H9 (cell line): ENCODE data around the gene POU2AF3. TPM values are rescaled to one million over a fixed set of nuclear protein-coding genes. Genes with fewer than 3 reads are reported as not detected.
A peak's percentile ranks its signal among the peaks of the same experiment; 100 is the strongest.

Experiments
- DNase-seq: peaks from one replicate; pipeline ENCODE4 v3.0.0-alpha.2; 2017
- H2AFZ ChIP-seq: one replicate; pipeline ENCODE4 v1.6.1; 2013; ENCODE audit warnings: mild to moderate bottlenecking, low read length, control low read depth, moderate library complexity
- H2AK5ac ChIP-seq: 2 replicates; pipeline ENCODE4 v1.6.1; 2013; ENCODE audit warnings: low read length, control low read depth, mixed read lengths; ENCODE audit not compliant: insufficient read length
- H2BK120ac ChIP-seq: one replicate; pipeline ENCODE4 v1.6.1; 2013; ENCODE audit warnings: low read depth, mild to moderate bottlenecking, low read length, control low read depth, inconsistent platforms; ENCODE audit not compliant: poor library complexity, severe bottlenecking
- H2BK12ac ChIP-seq: 2 replicates; pipeline ENCODE4 v1.6.1; 2013; ENCODE audit warnings: low read length, control low read depth, mixed read lengths, low read depth; ENCODE audit not compliant: insufficient read length
- H2BK15ac ChIP-seq: 2 replicates; pipeline ENCODE4 v1.6.1; 2013; ENCODE audit warnings: low read depth, low read length, control low read depth
- H2BK20ac ChIP-seq: one replicate; pipeline ENCODE4 v1.6.1; 2013; ENCODE audit warnings: low read depth, mild to moderate bottlenecking, low read length, control low read depth, inconsistent platforms; ENCODE audit not compliant: poor library complexity, severe bottlenecking
- H2BK5ac ChIP-seq: 2 replicates; pipeline ENCODE4 v1.6.1; 2013; ENCODE audit warnings: low read length, control low read depth, mixed read lengths; ENCODE audit not compliant: insufficient read length
- H3K14ac ChIP-seq: 2 replicates; pipeline ENCODE4 v1.6.1; 2013; ENCODE audit warnings: low read length, control low read depth; ENCODE audit not compliant: insufficient read depth
- H3K18ac ChIP-seq: 2 replicates; pipeline ENCODE4 v1.6.1; 2013; ENCODE audit warnings: low read depth, mild to moderate bottlenecking, mixed read lengths, low read length, control low read depth; ENCODE audit not compliant: insufficient read length
- H3K23ac ChIP-seq: 2 replicates; pipeline ENCODE4 v1.6.1; 2013; ENCODE audit warnings: low read length, control low read depth, mixed read lengths, low read depth; ENCODE audit not compliant: insufficient read length
- H3K23me2 ChIP-seq: 2 replicates; pipeline ENCODE4 v1.6.1; 2013; ENCODE audit warnings: low read depth, mild to moderate bottlenecking, mixed read lengths, low read length, control low read depth; ENCODE audit not compliant: insufficient read length, poor library complexity, severe bottlenecking
- H3K27ac ChIP-seq: 2 replicates; pipeline ENCODE4 v1.5.1; 2013; ENCODE audit warnings: low read length, control low read depth, mixed read lengths, low read depth; ENCODE audit not compliant: insufficient read length
- H3K27me3 ChIP-seq: 2 replicates; pipeline ENCODE4 v1.6.1; 2013; ENCODE audit warnings: low read length, control low read depth, inconsistent platforms; ENCODE audit not compliant: insufficient read depth
- H3K4ac ChIP-seq: 2 replicates; pipeline ENCODE4 v1.6.1; 2013; ENCODE audit warnings: low read depth, mild to moderate bottlenecking, control low read depth, inconsistent platforms, low read length, moderate library complexity
- H3K4me1 ChIP-seq: 2 replicates; pipeline ENCODE4 v1.6.1; 2013; ENCODE audit warnings: low read length, control low read depth, inconsistent platforms; ENCODE audit not compliant: insufficient read depth
- H3K4me2 ChIP-seq: 2 replicates; pipeline ENCODE4 v1.6.1; 2013; ENCODE audit warnings: low read length, control low read depth, mixed read lengths; ENCODE audit not compliant: insufficient read length, insufficient read depth
- H3K56ac ChIP-seq: 2 replicates; pipeline ENCODE4 v1.6.1; 2013; ENCODE audit warnings: low read depth, mild to moderate bottlenecking, mixed read lengths, low read length, control low read depth; ENCODE audit not compliant: insufficient read length
- H3K79me1 ChIP-seq: 2 replicates; pipeline ENCODE4 v1.6.1; 2013; ENCODE audit warnings: low read depth, mild to moderate bottlenecking, moderate library complexity, low read length, control low read depth, inconsistent platforms; ENCODE audit not compliant: insufficient read depth, poor library complexity, severe bottlenecking
- H3K79me2 ChIP-seq: 2 replicates; pipeline ENCODE4 v1.6.1; 2013; ENCODE audit warnings: low read length, control low read depth, inconsistent platforms; ENCODE audit not compliant: insufficient read depth
- H3K9ac ChIP-seq: 2 replicates; pipeline ENCODE4 v1.6.1; 2013; ENCODE audit warnings: low read length, control low read depth, mixed read lengths; ENCODE audit not compliant: insufficient read length; ENCODE audit errors: extremely low read depth
- H3K9me3 ChIP-seq: one replicate; pipeline ENCODE4 v1.6.1; 2013; ENCODE audit warnings: low read depth, low read length, inconsistent platforms; ENCODE audit not compliant: control insufficient read depth
- H3T11ph ChIP-seq: one replicate; pipeline ENCODE4 v1.6.1; 2013; ENCODE audit warnings: mild to moderate bottlenecking, low read length, control low read depth, inconsistent platforms
- H4K20me1 ChIP-seq: one replicate; pipeline ENCODE4 v1.6.1; 2013; ENCODE audit not compliant: control insufficient read depth, insufficient read length, insufficient read depth
- H4K5ac ChIP-seq: 2 replicates; pipeline ENCODE4 v1.6.1; 2013; ENCODE audit warnings: low read depth, mild to moderate bottlenecking, mixed read lengths, low read length, control low read depth; ENCODE audit not compliant: insufficient read length
- H4K8ac ChIP-seq: replicated peaks from 2 replicates; pipeline ENCODE4 v1.6.1; 2013; ENCODE audit warnings: low read length, control low read depth, mixed read lengths, low read depth; ENCODE audit not compliant: insufficient read length
- H4K91ac ChIP-seq: 2 replicates; pipeline ENCODE4 v1.6.1; 2013; ENCODE audit warnings: low read depth, mild to moderate bottlenecking, moderate library complexity, mixed read lengths, low read length, control low read depth; ENCODE audit not compliant: insufficient read length
- H3K27ac Mint-ChIP-seq, 3 experiments: 2 replicates in 2 of 3; 3 replicates in 1 of 3; pipeline ENCODE4 v1.8.0; 2020 to 2021; ENCODE audit warnings: mixed read lengths in 3 of 3, mild to moderate bottlenecking in 1 of 3, moderate library complexity in 1 of 3
- H3K27me3 Mint-ChIP-seq: 2 replicates; pipeline ENCODE4 v1.8.0; 2021; ENCODE audit warnings: low read depth, mild to moderate bottlenecking, moderate library complexity, mixed read lengths
- H3K36me3 Mint-ChIP-seq, 3 experiments: 2 replicates in 2 of 3; 3 replicates in 1 of 3; pipeline ENCODE4 v1.8.0; 2020 to 2021; ENCODE audit warnings: low read depth in 3 of 3, mixed read lengths in 3 of 3; ENCODE audit not compliant: insufficient read depth in 1 of 3
- H3K4me1 Mint-ChIP-seq, 2 experiments: 2 replicates each; pipeline ENCODE4 v1.8.0; 2020; ENCODE audit warnings: mixed read lengths in 2 of 2
- H3K4me3 Mint-ChIP-seq, 2 experiments: 2 replicates in 1 of 2; 3 replicates in 1 of 2; pipeline ENCODE4 v1.8.0; 2020 to 2021; ENCODE audit warnings: mild to moderate bottlenecking in 2 of 2, mixed read lengths in 2 of 2, moderate library complexity in 1 of 2
- H3K9me3 Mint-ChIP-seq, 2 experiments: 2 replicates in 1 of 2; 3 replicates in 1 of 2; pipeline ENCODE4 v1.8.0; 2020; ENCODE audit warnings: mild to moderate bottlenecking in 2 of 2, mixed read lengths in 2 of 2, moderate library complexity in 1 of 2
- WGBS: extraction: QIAGEN DNeasy Blood & Tissue Kit; methylation state at CpG from one replicate; pipeline ENCODE4 v1.1.7; 2013; ENCODE audit warnings: missing lambda C conversion rate, low lambda C conversion rate, mixed read lengths; ENCODE audit not compliant: insufficient read length; ENCODE audit errors: extremely low coverage; 5-methylcytosine and 5-hydroxymethylcytosine counted together
- total RNA-seq: library from RNA; stranded (reverse); gene quantifications from 2 replicates; pipeline ENCODE4 v1.2.1, GENCODE V29; 2021
- TF ChIP-seq, protein P1 (sequence below): fragments of 200-600 bp; sonication (generic); conservative IDR thresholded peaks from 3 replicates; pipeline ENCODE4 v1.8.0; 2021; ENCODE audit warnings: antibody characterized with exemption, mild to moderate bottlenecking

Gene POU2AF3
- total RNA-seq, 1 experiment from 2014 or later = 0.52 TPM

DNA sequence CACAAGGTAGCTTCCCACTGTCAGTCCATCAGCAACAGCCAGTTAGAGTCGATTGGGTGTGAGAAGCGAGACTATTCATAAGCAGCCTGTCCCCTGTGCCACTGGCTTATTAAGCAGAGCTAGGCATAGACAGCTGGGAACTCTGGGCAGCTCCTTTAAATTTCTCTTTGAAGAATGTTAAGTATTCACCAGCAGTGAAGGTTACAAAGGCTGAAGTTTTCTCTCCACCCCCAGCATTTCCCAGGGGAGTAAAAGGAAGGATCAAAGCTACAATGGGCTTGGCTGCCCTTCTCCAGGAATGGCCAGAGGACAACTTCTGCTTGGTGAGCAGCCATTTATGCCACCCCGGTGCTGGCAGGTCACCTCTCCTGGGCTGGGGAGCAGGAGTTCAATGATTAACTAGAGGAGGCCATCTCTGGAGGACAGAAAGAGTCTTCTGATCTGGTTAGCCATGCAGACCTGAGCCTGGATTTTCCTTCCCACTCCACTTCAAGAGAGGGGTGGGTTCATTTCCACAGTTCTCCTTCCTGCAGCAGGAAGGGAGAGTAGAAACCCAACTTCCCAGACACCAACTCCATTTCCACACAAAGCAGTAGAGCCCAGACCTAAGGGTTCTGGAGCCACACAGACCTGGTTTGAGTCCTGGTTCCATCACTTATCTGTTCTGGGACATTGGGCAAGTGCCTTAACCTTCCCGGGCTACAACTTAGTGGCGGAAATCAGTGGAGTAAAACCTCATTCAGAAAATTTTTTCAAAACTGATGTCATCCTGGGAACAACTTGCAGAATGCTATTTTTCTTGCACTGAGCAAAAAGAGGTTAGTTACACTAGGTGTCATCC is 22.6 kb downstream of the POU2AF3 start:
- Histone ChIP-seq H4K8ac (no peak overlapping the region), H3K27me3 (no peaks in the 10 kb centered on the region), H3K14ac (no peak overlapping the region; the same call in 1 of the 2 replicates), H3K4me2 (no peak overlapping the region), H3K9me3 (no peaks in the 10 kb centered on the region), H3K23ac (no peak overlapping the region), H2AK5ac (no peak overlapping the region), H3K9ac (no peak overlapping the region), H2BK20ac (no peak overlapping the region), H3K23me2 (no peaks in the 10 kb centered on the region), H2BK12ac (no peak overlapping the region), H3K79me1 (no peaks in the 10 kb centered on the region), H3K79me2 (no peaks in the 10 kb centered on the region), H3T11ph (no peak overlapping the region), H4K5ac (no peak overlapping the region), H2AFZ (no peak overlapping the region), H3K56ac (no peak overlapping the region), H2BK120ac (no peak overlapping the region), H4K91ac (no peak overlapping the region), H3K27ac (no peak overlapping the region), H3K4ac (no peak overlapping the region), H2BK5ac (no peak overlapping the region), H3K4me1 (no peaks in the 10 kb centered on the region), H3K18ac (no peak overlapping the region), H2BK15ac (no peak overlapping the region), H4K20me1 (no peaks in the 10 kb centered on the region)
- TF ChIP-seq, protein P1, sequence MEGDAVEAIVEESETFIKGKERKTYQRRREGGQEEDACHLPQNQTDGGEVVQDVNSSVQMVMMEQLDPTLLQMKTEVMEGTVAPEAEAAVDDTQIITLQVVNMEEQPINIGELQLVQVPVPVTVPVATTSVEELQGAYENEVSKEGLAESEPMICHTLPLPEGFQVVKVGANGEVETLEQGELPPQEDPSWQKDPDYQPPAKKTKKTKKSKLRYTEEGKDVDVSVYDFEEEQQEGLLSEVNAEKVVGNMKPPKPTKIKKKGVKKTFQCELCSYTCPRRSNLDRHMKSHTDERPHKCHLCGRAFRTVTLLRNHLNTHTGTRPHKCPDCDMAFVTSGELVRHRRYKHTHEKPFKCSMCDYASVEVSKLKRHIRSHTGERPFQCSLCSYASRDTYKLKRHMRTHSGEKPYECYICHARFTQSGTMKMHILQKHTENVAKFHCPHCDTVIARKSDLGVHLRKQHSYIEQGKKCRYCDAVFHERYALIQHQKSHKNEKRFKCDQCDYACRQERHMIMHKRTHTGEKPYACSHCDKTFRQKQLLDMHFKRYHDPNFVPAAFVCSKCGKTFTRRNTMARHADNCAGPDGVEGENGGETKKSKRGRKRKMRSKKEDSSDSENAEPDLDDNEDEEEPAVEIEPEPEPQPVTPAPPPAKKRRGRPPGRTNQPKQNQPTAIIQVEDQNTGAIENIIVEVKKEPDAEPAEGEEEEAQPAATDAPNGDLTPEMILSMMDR = no peak
- DNase-seq = no peak
- no peaks in the 10 kb centered on the region; a peak in 1 of 5 replicates for H3K9me3 Mint-ChIP-seq
- H3K27ac Mint-ChIP-seq = 0 out of 7 replicates have a peak overlapping the region, but pooled peaks of 1 of the 3 experiments have one; percentile 46
- no CpG with 5 or more reads among the region's 5 CpGs for whole genome bisulfite sequencing
- peaks cover 3 to 5% of the 10 kb centered on the region in 2 experiments; a peak in 3 of 4 replicates for H3K4me1 Mint-ChIP-seq
- H3K36me3 Mint-ChIP-seq = no peaks in the 10 kb centered on the region
- peaks cover 2% of the 10 kb centered on the region; the same call in 1 of the 2 replicates for H3K27me3 Mint-ChIP-seq
- H3K4me3 Mint-ChIP-seq = no peak overlapping the region
